ENCODE results near the gene ZBTB22.
"Not testable (repeated sequence)": the region's sequence is repeated elsewhere in the genome, so short reads cannot be mapped to it uniquely, and the experiment has no call there.

Gene ZBTB22

GRCh38 chr6:33286946-33287914 is 30.3 kb downstream of the ZBTB22 start:
- H3K9me3 ChIP-seq (ENCODE audit: control insufficient read depth, insufficient read depth, low read length): no peaks in the 10 kb centered on the region
- no peak overlapping the region for H3K9ac ChIP-seq (ENCODE audit: low read depth, low read length)
- H3K4me1 ChIP-seq (ENCODE audit: insufficient read depth, low read length): no peaks in the 10 kb centered on the region
- peaks cover 7% of the 10 kb centered on the region; the same call in 1 of the 2 replicates for H3K36me3 ChIP-seq (ENCODE audit: insufficient read depth, low read length)

- not testable (repeated sequence) for H3K36me3 ChIP-seq (ENCODE audit: insufficient read depth, low read length); H3K4me1 ChIP-seq (ENCODE audit: insufficient read depth, low read length); H3K9ac ChIP-seq (ENCODE audit: low read depth, low read length); H3K9me3 ChIP-seq (ENCODE audit: control insufficient read depth, insufficient read depth, low read length)
Observed at GRCh38 chr6:33285214-33285613, 32.3 kb downstream of the ZBTB22 start.

- Histone ChIP-seq H3K4me1 (ENCODE audit: insufficient read depth, low read length) (peaks cover 4% of the 10 kb centered on the region; the same call in 1 of the 2 replicates), H3K36me3 (ENCODE audit: insufficient read depth, low read length) (peaks cover 12% of the 10 kb centered on the region; the same call in 1 of the 2 replicates), H3K9ac (ENCODE audit: low read depth, low read length) (no peak overlapping the region), H3K9me3 (ENCODE audit: control insufficient read depth, insufficient read depth, low read length) (no peaks in the 10 kb centered on the region)
Observed at GRCh38 chr6:33280539-33280938, 37.0 kb downstream of the ZBTB22 start.

- H3K36me3 ChIP-seq (ENCODE audit: insufficient read depth, low read length): peaks cover 16% of the 10 kb centered on the region
- no peaks in the 10 kb centered on the region for H3K9me3 ChIP-seq (ENCODE audit: control insufficient read depth, insufficient read depth, low read length)
- H3K9ac ChIP-seq (ENCODE audit: low read depth, low read length): no peak overlapping the region
- peaks cover 5% of the 10 kb centered on the region for H3K4me1 ChIP-seq (ENCODE audit: insufficient read depth, low read length)
Observed at GRCh38 chr6:33279971-33280511, 37.5 kb downstream of the ZBTB22 start.

DNA sequence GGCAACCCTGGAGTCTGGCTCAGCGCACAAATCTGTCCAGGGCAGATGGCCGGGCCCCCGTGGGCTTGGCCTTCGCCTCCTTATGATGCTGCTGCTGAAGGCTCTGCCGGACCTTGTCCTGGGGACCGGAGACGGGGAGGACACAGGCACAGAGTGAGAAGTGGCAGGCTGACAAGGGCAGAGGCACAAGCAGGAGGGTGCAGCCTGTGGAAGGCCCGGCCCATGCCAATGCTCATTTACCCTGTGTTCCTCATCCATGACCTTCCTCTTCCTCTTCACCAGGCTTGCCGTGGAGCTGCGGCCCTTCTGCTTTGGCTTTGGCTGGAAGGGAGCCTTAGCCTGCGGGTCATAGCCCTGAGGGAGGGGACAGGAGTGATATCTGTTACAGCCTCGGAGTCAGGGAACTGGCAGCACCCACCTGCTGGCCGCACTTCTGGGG is 38.3 kb downstream of the ZBTB22 start:
- Histone ChIP-seq H3K9me3 (ENCODE audit: control insufficient read depth, insufficient read depth, low read length) (no peaks in the 10 kb centered on the region), H3K36me3 (ENCODE audit: insufficient read depth, low read length) (peaks cover 24% of the 10 kb centered on the region), H3K4me1 (ENCODE audit: insufficient read depth, low read length) (peaks cover 13% of the 10 kb centered on the region), H3K9ac (ENCODE audit: low read depth, low read length) (no peak overlapping the region)

GRCh38 chr6:33278810-33279209 is 38.7 kb downstream of the ZBTB22 start:
- Histone ChIP-seq H3K9ac (ENCODE audit: low read depth, low read length) (no peak overlapping the region), H3K9me3 (ENCODE audit: control insufficient read depth, insufficient read depth, low read length) (no peaks in the 10 kb centered on the region), H3K4me1 (ENCODE audit: insufficient read depth, low read length) (peaks cover 16% of the 10 kb centered on the region), H3K36me3 (ENCODE audit: insufficient read depth, low read length) (peaks cover 29% of the 10 kb centered on the region)

DNA sequence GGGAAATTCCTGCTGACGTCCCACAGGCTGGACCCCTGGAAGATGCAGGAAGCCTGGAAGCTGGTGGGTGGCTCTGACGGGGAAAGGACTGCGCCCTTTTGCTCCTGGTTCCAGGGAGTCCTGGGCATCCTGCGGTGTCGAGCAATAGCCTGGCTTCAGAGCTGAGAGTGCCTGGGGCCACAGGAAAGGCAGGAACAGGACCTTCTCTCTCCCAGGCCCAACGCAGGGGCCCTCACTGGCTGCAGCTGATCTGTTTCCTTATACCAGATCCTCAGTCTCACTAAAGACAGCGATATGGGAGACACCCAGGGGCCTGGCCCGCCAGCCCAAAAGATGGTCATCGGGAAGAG is 39.2 kb downstream of the ZBTB22 start:
- Histone ChIP-seq H3K9me3 (ENCODE audit: control insufficient read depth, insufficient read depth, low read length) (no peaks in the 10 kb centered on the region), H3K4me1 (ENCODE audit: insufficient read depth, low read length) (peaks cover 16% of the 10 kb centered on the region), H3K9ac (ENCODE audit: low read depth, low read length) (peak overlapping the region; percentile 64; the same call in 1 of the 2 replicates), H3K36me3 (ENCODE audit: insufficient read depth, low read length) (peaks cover 33% of the 10 kb centered on the region)

DNA sequence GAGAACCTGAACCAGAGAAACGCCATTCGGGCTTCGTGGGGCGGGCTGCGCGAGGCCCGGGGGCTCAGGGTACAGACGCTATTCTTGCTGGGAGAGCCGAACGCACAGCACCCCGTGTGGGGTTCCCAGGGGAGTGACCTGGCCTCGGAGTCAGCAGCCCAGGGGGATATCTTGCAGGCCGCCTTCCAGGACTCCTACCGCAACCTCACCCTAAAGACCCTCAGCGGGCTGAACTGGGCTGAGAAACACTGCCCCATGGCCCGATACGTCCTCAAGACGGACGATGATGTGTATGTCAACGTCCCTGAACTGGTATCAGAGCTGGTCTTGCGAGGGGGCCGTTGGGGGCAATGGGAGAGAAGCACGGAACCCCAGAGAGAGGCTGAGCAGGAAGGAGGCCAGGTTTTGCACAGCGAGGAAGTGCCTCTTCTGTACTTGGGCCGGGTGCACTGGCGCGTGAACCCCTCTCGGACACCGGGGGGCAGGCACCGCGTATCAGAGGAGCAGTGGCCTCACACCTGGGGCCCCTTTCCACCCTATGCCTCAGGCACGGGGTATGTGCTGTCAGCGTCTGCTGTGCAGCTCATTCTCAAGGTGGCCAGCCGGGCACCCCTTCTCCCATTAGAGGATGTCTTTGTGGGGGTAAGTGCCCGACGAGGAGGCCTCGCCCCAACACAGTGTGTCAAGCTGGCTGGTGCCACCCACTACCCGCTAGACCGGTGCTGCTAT is 39.7 kb downstream of the ZBTB22 start:
- peaks cover 39% of the 10 kb centered on the region for H3K36me3 ChIP-seq (ENCODE audit: insufficient read depth, low read length)
- H3K4me1 ChIP-seq (ENCODE audit: insufficient read depth, low read length): peaks cover 16% of the 10 kb centered on the region
- H3K9me3 ChIP-seq (ENCODE audit: control insufficient read depth, insufficient read depth, low read length): no peaks in the 10 kb centered on the region
- peak overlapping the region; percentile 64 for H3K9ac ChIP-seq (ENCODE audit: low read depth, low read length)

DNA sequence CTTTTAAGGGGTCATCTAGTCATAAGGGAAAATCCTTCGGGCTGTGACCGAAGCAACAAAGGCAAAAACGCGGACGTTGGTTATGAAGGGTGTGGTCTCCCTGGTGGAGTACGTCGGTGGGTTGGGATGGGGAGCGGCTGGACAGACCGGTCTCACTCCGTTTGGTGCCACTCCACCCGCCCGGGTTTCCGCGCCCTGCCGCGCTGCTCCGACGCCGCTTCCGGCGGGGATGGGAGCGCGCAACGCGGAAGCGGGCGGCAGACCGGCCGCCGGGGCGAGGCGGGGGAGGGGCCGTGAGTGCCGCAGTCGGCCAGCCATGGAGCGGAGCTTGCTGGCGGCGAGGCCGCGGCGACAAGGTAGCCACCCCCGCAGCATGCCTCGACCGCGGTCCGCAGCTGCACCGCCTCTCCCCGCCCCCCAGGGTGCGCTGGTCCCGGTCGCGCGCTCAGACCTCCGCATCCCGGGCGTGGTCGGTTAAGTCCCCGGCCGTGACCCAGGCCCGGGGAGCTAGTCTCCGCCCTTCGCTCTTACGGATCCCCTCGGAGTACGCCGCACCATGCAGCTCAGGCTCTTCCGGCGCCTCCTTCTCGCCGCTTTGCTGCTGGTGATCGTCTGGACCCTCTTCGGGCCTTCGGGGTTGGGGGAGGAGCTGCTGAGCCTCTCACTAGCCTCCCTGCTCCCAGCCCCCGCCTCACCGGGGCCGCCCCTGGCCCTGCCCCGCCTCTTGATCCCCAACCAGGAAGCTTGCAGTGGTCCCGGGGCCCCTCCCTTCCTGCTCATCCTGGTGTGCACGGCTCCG is 40.5 kb downstream of the ZBTB22 start, which contains the start of gene B3GALT4:
B3GALT4 (plus strand) TSS at position 260 of the 799 bp plus-strand sequence; CDS start at position 557, 297 bp downstream.
- H3K9me3 ChIP-seq (ENCODE audit: control insufficient read depth, insufficient read depth, low read length): no peaks in the 10 kb centered on the region
- peaks cover 16% of the 10 kb centered on the region for H3K4me1 ChIP-seq (ENCODE audit: insufficient read depth, low read length)
- peaks cover 44% of the 10 kb centered on the region for H3K36me3 ChIP-seq (ENCODE audit: insufficient read depth, low read length)
- peak within 1 kb of the TSS; percentile 64 for H3K9ac ChIP-seq (ENCODE audit: low read depth, low read length)

DNA sequence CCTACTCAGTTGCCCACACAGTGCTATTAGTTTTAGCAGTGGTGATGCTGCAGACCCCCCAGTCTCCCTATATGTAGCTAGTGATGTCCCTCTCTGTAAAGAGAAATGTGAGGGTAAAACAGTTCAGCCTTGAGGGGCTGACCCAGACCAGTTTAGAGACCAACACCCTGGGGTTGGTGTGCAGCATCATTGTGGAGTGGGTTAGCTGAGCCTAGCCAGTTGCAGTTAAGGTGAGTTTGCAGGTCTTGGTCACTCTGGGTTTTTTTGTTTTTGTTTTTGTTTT is 41.0 kb downstream of the ZBTB22 start:
- peaks cover 44% of the 10 kb centered on the region for H3K36me3 ChIP-seq (ENCODE audit: insufficient read depth, low read length)
- H3K9me3 ChIP-seq (ENCODE audit: control insufficient read depth, insufficient read depth, low read length): no peaks in the 10 kb centered on the region

DNA sequence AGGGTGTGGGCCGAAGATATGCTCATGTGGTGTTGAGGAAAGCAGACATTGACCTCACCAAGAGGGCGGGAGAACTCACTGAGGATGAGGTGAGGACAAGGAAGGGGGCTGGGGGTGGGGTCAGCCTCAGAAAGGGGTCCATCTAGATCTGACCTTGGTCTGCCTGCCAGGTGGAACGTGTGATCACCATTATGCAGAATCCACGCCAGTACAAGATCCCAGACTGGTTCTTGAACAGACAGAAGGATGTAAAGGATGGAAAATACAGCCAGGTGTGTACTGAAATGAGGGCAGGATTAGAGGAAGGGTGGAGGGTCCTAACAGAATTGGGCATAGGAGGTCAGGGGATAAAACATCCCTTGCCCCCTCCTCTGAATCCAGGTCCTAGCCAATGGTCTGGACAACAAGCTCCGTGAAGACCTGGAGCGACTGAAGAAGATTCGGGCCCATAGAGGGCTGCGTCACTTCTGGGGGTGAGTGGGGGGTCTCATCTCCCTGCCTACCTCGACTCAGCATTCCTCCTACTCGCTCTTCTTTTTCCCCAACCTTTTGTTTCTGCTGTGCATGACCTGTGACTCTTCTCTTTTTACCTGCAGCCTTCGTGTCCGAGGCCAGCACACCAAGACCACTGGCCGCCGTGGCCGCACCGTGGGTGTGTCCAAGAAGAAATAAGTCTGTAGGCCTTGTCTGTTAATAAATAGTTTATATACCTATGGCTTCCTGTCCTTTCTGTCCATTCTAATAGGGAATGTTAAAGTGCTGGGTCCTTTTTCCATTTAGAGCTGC is 41.6 kb downstream of the ZBTB22 start:
- peak overlapping the region; percentile 64; the same call in 1 of the 2 replicates for H3K9ac ChIP-seq (ENCODE audit: low read depth, low read length)
- peaks cover 44% of the 10 kb centered on the region for H3K36me3 ChIP-seq (ENCODE audit: insufficient read depth, low read length)
- H3K9me3 ChIP-seq (ENCODE audit: control insufficient read depth, insufficient read depth, low read length): not testable (repeated sequence)
- H3K4me1 ChIP-seq (ENCODE audit: insufficient read depth, low read length): peaks cover 16% of the 10 kb centered on the region

More for the DNA sequence above, 41.0 kb downstream of the ZBTB22 start:
- Histone ChIP-seq H3K9ac (ENCODE audit: low read depth, low read length) (peak overlapping the region; percentile 64), H3K4me1 (ENCODE audit: insufficient read depth, low read length) (peaks cover 16% of the 10 kb centered on the region)

- peaks cover 39% of the 10 kb centered on the region for H3K36me3 ChIP-seq (ENCODE audit: insufficient read depth, low read length)
- peak overlapping the region; percentile 22; the same call in 1 of the 2 replicates for H3K9ac ChIP-seq (ENCODE audit: low read depth, low read length)
- H3K9me3 ChIP-seq (ENCODE audit: control insufficient read depth, insufficient read depth, low read length): no peaks in the 10 kb centered on the region
- H3K4me1 ChIP-seq (ENCODE audit: insufficient read depth, low read length): peaks cover 16% of the 10 kb centered on the region
Observed at GRCh38 chr6:33273924-33274902, 43.3 kb downstream of the ZBTB22 start.

Measured in ES-I3 (cell line).